ENCODE measurements around the gene E2F7. TPM values are rescaled to one million over a fixed set of nuclear protein-coding genes. Genes with fewer than 3 reads are reported as not detected.

Gene E2F7
- polyA plus RNA-seq, 1 of the 3 experiments (the other 2 are of a cell fraction) = 8.8 TPM

- Histone ChIP-seq H3K27ac (ENCODE audit: low read depth in 2 of 2, low read length in 1 of 2) (no peak overlapping the region), H3K79me2 (ENCODE audit: insufficient read depth) (no peaks in the 10 kb centered on the region), H3K4me3 (ENCODE audit: low read depth in 2 of 2, low read length in 1 of 2) (no peak overlapping the region), H2AFZ (ENCODE audit: low read depth) (no peak overlapping the region), H3K4me2 (no peak overlapping the region), H3K4me1 (ENCODE audit: control insufficient read depth in 1 of 2, insufficient read depth in 2 of 2, low read depth in 1 of 2, low read length in 1 of 2) (peaks cover 0 to 3% of the 10 kb centered on the region in 2 experiments; a peak in 2 of 4 replicates), H3F3A (replicated peaks; ENCODE audit: insufficient read depth) (peaks cover 3% of the 10 kb centered on the region), H3K9ac (no peak overlapping the region), H3K9me3 (no peaks in the 10 kb centered on the region), H3K27me3 (ENCODE audit: insufficient read depth) (no peaks in the 10 kb centered on the region), H3K9me2 (no peaks in the 10 kb centered on the region), H4K20me1 (ENCODE audit: insufficient read depth) (no peaks in the 10 kb centered on the region), H3K36me3 (replicated peaks in 1 of 2; ENCODE audit: control insufficient read depth in 1 of 2, insufficient read depth in 2 of 2, low read length in 1 of 2) (no peaks in the 10 kb centered on the region)
- TF ChIP-seq RFX5 (IDR thresholded peaks at IDR 0.05; ENCODE audit: low read length) = no peak
- TF ChIP-seq PBX3 (IDR thresholded peaks at IDR 0.05) = no peak
- TF ChIP-seq FOSL2 (IDR thresholded peaks at IDR 0.05; ENCODE audit: borderline replicate concordance, low read depth) = no peak
- no peak for TF ChIP-seq TEAD4 (IDR thresholded peaks at IDR 0.05; ENCODE audit: borderline replicate concordance, insufficient read depth)
- TF ChIP-seq MXI1 (IDR thresholded peaks at IDR 0.05; ENCODE audit: low read depth, low read length) = no peak
- no peak for TF ChIP-seq EZH2phosphoT487 (IDR thresholded peaks at IDR 0.05; ENCODE audit: borderline replicate concordance, low read depth)
- TF ChIP-seq JUND (IDR thresholded peaks at IDR 0.05) = no peak
- TF ChIP-seq ZBTB33 (IDR thresholded peaks at IDR 0.05; ENCODE audit: borderline replicate concordance, low read depth) = no peak
- TF ChIP-seq GABPA (IDR thresholded peaks at IDR 0.05; ENCODE audit: low read depth) = no peak
- no peak for TF ChIP-seq SMC3 (IDR thresholded peaks at IDR 0.05; ENCODE audit: low read depth, low read length)
- no peak for TF ChIP-seq EP300 (IDR thresholded peaks at IDR 0.05; ENCODE audit: borderline replicate concordance in 1 of 2, low read depth in 1 of 2, low read length in 1 of 2)
- TF ChIP-seq USF1 (IDR thresholded peaks at IDR 0.05; ENCODE audit: borderline replicate concordance, low read depth) = no peak
- no peak for TF ChIP-seq RCOR1 (IDR thresholded peaks at IDR 0.05; ENCODE audit: low read length)
- TF ChIP-seq SIN3A (IDR thresholded peaks at IDR 0.05; ENCODE audit: borderline replicate concordance, low read depth, low read length) = no peak
- WGBS (ENCODE audit: low lambda C conversion rate) = 62% methylated on average over 5 of the region's 5 CpGs
- ChIA-PET POLR2A (no interaction called here), CTCF (interaction anchor here (1.4 kb wide), 1 partner anchor 40 kb away, joined by 3 read pairs; no protein-coding TSS in a partner anchor)
- DNase-seq = no peak
Observed at GRCh38 chr12:77007476-77007875, 57.9 kb downstream of the E2F7 start.

Measured in SK-N-SH (cell line).